Duodenal mucosa (tissue), 2 donors: ENCODE measurements around the gene XPR1.

Experiments
- H3K27ac ChIP-seq: one replicate; pipeline ENCODE4 v1.7.0; 2013; ENCODE audit warnings: low read depth, low read length
- H3K27me3 ChIP-seq, 2 donors: one replicate each; pipeline ENCODE4 v1.7.0; 2013; ENCODE audit warnings: low read length in 2 of 2, control low read depth in 1 of 2; ENCODE audit not compliant: insufficient read depth in 2 of 2, control insufficient read depth in 1 of 2
- H3K36me3 ChIP-seq, 2 donors: one replicate each; pipeline ENCODE4 v1.7.0; 2013; ENCODE audit warnings: low read length in 2 of 2, control low read depth in 1 of 2; ENCODE audit not compliant: insufficient read depth in 2 of 2, control insufficient read depth in 1 of 2
- H3K4me1 ChIP-seq, 2 donors: one replicate each; pipeline ENCODE4 v1.7.0; 2013; ENCODE audit warnings: low read length in 2 of 2, control low read depth in 1 of 2; ENCODE audit not compliant: insufficient read depth in 2 of 2, control insufficient read depth in 1 of 2
- H3K4me3 ChIP-seq, 2 donors: one replicate each; pipeline ENCODE4 v1.7.0; 2013; ENCODE audit warnings: low read length in 2 of 2, low read depth in 1 of 2
- H3K9ac ChIP-seq, 2 donors: one replicate each; pipeline ENCODE4 v1.7.0; 2013; ENCODE audit warnings: low read length in 2 of 2, low read depth in 1 of 2
- H3K9me3 ChIP-seq, 2 donors: one replicate each; pipeline ENCODE4 v1.7.0; 2013; ENCODE audit warnings: low read length in 2 of 2, control low read depth in 1 of 2; ENCODE audit not compliant: control insufficient read depth in 1 of 2

XPR1 gene

DNA sequence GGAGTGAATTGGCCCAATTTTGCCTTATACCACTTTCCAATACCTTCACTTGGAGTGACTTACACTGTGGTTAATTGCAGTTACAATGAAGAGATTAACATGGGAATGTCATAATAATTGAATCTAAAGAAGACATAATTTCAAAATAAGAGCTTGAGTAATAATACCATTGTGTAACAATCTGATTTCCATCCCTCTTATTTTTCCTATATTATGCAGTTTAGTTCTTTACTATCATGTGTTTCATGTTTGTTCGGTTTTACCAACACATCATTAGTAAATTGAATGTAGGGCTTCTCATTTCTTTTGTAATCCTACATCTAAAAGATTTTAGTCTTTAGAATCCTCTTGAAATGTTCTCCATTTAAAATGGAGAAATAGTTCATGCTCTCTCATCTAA is 19.2 kb upstream of the XPR1 start:
- H3K27ac ChIP-seq = no peak overlapping the region
- no peaks in the 10 kb centered on the region for H3K9me3 ChIP-seq
- H3K4me3 ChIP-seq = no peak overlapping the region
- H3K9ac ChIP-seq = no peak overlapping the region
- no peaks in the 10 kb centered on the region for H3K27me3 ChIP-seq
- peaks cover 0 to 9% of the 10 kb centered on the region in 2 donors for H3K4me1 ChIP-seq
- no peaks in the 10 kb centered on the region for H3K36me3 ChIP-seq

DNA sequence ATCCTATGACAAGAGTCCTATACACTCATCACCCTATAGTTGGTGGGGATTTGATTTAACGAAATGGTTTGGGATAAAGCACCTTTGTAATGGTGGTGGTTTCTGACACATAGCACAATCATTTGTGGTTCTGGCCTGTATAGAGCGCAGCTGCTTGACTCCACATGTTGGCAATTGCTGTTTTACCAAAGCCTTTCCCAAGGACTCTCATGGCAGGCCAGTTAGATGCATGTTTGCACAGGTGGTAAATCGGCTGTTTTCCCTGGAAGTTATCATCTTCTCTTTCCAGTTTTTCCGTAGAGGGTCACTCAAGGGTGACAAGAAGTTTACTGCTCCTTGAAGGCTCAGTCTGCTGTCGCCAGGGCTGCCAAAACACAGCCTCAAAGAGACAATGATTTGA is 17.1 kb upstream of the XPR1 start:
- H3K36me3 ChIP-seq = no peaks in the 10 kb centered on the region
- H3K4me3 ChIP-seq = no peak overlapping the region
- no peak overlapping the region for H3K9ac ChIP-seq
- H3K9me3 ChIP-seq = no peaks in the 10 kb centered on the region
- no peaks in the 10 kb centered on the region for H3K27me3 ChIP-seq
- no peak overlapping the region for H3K27ac ChIP-seq
- peaks cover 0 to 5% of the 10 kb centered on the region in 2 donors for H3K4me1 ChIP-seq

DNA sequence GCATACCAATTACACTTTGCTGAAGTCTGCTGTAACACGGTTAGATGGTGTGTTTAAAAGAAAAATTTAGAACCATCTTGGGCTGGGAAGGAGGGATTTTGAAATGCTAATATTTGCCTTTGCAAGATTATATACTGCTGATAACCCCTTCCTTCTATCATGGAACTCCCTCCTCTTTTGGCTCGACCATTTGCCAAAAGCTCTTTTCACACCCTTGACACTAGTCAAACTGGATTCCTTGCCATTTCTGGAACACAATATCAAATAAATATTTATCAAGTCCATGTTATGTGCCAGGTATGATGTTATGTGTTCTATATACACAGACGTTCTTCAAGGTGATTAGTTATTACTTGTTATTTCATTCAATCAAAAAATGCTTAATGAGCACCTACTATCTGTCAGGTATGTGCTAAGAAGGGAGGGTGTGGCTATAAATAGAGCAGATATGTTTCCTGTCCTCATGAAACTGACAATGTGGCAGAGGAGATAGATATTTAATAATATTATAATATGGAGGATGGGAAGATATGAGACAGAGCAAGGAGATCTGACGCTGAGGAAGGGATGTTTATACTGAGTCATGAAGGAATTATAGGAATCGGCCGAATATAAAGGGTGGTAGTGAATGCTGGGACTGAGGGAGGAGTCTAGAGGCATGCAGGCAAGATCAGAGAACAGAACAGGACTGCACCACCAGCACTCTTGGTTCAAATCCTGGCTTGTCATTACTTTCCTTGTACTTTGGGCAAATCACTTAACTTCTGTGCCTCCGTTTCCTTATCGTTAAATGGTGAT is 16.1 kb upstream of the XPR1 start:
- Histone ChIP-seq H3K36me3 (no peaks in the 10 kb centered on the region), H3K9me3 (no peaks in the 10 kb centered on the region), H3K9ac (no peak overlapping the region), H3K4me1 (no peaks in the 10 kb centered on the region), H3K27me3 (no peaks in the 10 kb centered on the region), H3K4me3 (no peak overlapping the region), H3K27ac (no peak overlapping the region)

DNA sequence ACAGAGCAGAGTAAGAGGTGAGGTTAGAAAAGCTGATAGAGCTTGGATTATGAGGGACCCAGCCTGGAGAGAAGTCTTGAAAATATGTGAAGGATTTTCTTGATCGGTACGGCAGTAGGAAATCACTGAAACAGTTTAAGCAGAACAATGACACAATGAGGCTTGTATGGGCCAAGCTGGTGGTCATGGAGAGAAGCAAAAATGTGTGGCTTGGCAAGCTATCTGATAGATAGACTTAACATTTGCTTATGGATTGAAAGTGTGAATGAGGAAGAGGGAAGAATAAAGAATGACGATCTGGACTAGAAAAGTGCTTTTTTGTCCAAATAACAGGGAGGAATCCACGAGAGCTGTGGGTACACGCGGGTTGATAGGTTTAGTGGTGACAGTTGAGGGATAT is 15.4 kb upstream of the XPR1 start:
- no peak overlapping the region for H3K4me3 ChIP-seq
- no peaks in the 10 kb centered on the region for H3K36me3 ChIP-seq
- no peak overlapping the region for H3K27ac ChIP-seq
- H3K9ac ChIP-seq = no peak overlapping the region
- no peaks in the 10 kb centered on the region for H3K27me3 ChIP-seq
- H3K4me1 ChIP-seq = no peaks in the 10 kb centered on the region
- H3K9me3 ChIP-seq = no peaks in the 10 kb centered on the region

- Histone ChIP-seq H3K9me3 (no peaks in the 10 kb centered on the region), H3K4me1 (no peaks in the 10 kb centered on the region), H3K27me3 (no peaks in the 10 kb centered on the region), H3K9ac (no peak overlapping the region), H3K4me3 (no peak overlapping the region), H3K36me3 (no peaks in the 10 kb centered on the region), H3K27ac (no peak overlapping the region)
These were observed 13.9 kb upstream of the XPR1 start for GRCh38 chr1:180617774-180618395.

GRCh38 chr1:180620581-180620980 is 11.2 kb upstream of the XPR1 start:
- Histone ChIP-seq H3K36me3 (no peaks in the 10 kb centered on the region), H3K4me1 (no peaks in the 10 kb centered on the region), H3K27ac (no peak overlapping the region), H3K4me3 (no peak overlapping the region), H3K9me3 (no peaks in the 10 kb centered on the region), H3K27me3 (no peaks in the 10 kb centered on the region), H3K9ac (no peak overlapping the region)

DNA sequence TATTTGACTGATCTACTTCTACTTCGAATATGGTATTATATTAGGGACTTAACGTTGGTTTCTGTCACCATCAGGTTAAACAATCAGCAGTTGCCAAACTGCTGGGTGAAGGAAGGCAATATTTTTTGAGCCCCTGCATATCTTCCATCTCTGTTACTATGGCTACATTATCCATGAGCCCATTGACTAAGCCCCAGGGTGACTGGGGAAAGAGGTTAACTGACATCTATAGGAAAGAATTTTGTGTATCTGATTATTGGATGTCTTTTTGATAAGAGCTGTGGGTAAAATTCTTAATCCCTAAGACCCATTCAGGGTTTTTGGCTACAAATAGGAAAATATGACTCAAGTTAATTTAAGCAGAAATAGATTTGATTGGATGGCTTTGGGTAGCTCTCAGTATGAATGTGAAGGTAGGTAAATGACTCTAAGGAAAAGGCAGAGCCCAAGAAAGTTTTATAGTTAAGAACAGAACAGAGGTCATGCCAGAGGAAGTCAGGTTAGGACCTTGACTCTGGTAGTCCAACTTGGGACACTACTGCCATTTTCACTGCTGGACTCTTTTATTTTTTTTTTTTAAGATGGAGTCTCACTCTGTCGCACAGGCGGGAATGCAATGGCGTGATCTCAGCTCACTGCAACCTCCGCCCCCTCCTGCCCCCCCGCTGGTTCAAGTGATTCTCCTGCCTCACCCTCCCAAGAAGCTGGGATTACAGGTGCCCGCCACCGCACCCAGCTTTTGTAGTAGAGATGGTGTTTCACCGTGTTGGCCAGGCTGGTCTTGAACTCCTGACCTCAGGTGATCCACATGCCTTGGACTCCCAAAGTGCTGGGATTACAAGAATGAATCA is 8.9 kb upstream of the XPR1 start:
- no peaks in the 10 kb centered on the region for H3K36me3 ChIP-seq
- no peaks in the 10 kb centered on the region for H3K4me1 ChIP-seq
- no peak overlapping the region for H3K27ac ChIP-seq
- no peaks in the 10 kb centered on the region for H3K9me3 ChIP-seq
- no peaks in the 10 kb centered on the region for H3K27me3 ChIP-seq
- H3K4me3 ChIP-seq = no peak overlapping the region
- no peak overlapping the region for H3K9ac ChIP-seq

DNA sequence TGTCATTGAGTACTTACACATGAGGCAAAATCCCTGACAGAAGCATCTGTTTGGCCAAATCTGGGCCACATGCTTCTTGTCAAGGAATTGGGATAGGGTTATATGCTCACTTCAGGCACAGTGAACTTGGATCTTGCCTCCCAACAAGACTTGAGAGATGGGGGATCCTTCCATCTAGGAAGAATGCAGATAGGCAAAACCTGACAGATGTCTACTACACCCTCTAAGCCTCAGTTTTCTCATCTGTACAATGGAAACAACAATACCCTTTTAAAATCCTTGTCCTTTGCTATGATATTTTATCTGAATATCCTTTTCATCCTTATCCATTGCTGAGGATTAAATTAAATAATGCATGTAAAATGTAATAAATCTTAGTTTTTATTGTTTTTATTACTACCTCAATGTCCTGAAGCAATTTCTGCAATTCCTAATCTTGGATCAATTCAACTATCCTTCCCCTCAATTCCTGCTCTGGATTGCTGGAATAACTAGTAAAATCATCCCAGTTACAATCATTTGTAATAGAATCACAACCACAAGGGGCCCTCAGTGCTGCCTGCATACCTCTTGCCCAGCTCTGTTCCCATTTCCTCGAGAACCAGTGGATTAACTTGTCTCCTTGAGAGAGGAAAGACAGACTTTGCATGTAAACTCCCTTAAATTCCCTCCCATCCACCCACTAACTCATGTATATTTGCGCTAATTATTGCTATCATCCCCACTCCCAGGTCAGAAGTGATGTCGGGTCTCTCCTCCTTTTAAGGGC is 8.1 kb upstream of the XPR1 start:
- H3K9me3 ChIP-seq = no peaks in the 10 kb centered on the region
- H3K4me1 ChIP-seq = no peaks in the 10 kb centered on the region
- H3K27ac ChIP-seq = no peak overlapping the region
- no peak overlapping the region for H3K9ac ChIP-seq
- H3K27me3 ChIP-seq = no peaks in the 10 kb centered on the region
- no peaks in the 10 kb centered on the region for H3K36me3 ChIP-seq
- no peak overlapping the region for H3K4me3 ChIP-seq

GRCh38 chr1:180626711-180627110 is 5.1 kb upstream of the XPR1 start:
- Histone ChIP-seq H3K27ac (no peak overlapping the region), H3K9ac (no peak overlapping the region), H3K9me3 (no peaks in the 10 kb centered on the region), H3K4me1 (peaks cover 8 to 11% of the 10 kb centered on the region in 2 donors), H3K4me3 (no peak overlapping the region), H3K27me3 (no peaks in the 10 kb centered on the region), H3K36me3 (no peaks in the 10 kb centered on the region)
